Right lobe of liver (tissue), 4 donors: ENCODE data around the gene SYT17.

Source experiments
- POLR2A ChIP-seq: fragments of 450-650 bp; IDR thresholded peaks from one replicate; pipeline ENCODE4 v1.6.1; 2017; ENCODE audit warnings: antibody characterized with exemption, mild to moderate bottlenecking
- TF ChIP-seq, protein P1 (sequence below), 4 donors: fragments of 200-600 bp in 3 of 4; fragments of 450-650 bp in 1 of 4; IDR thresholded peaks; one replicate each; pipeline versions ENCODE4 v1.5.1 to v1.8.0; 2016 to 2022; ENCODE audit warnings: antibody characterized with exemption in 4 of 4, mild to moderate bottlenecking in 2 of 4
- donor health status: DM: no; HTN: no; CAD: no.
- donor health status: DM: no; HTN: no; CAD: no.
- donor health status: DM: no; HTN: yes; CAD: no.

DNA sequence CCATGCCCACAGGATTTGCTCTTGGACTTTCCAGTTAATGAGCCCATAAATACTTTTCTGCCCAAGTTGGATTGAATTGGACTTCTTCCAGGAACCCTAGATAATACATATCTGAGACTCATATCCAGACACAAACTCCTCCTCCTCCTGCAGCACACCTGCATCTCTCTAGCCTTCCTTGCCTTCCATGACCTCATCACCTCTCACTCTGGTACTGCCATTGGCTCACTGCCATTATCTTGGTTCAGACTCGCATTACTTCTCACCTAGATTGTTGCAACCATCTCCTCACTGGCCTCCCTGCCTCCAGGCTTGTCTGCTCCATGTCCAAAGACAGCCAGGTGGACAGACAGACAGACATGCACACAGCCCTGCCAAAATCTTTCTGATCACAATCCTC is 4.8 kb upstream of the SYT17 start:
- no peak for TF ChIP-seq POLR2A
- TF ChIP-seq, protein P1, sequence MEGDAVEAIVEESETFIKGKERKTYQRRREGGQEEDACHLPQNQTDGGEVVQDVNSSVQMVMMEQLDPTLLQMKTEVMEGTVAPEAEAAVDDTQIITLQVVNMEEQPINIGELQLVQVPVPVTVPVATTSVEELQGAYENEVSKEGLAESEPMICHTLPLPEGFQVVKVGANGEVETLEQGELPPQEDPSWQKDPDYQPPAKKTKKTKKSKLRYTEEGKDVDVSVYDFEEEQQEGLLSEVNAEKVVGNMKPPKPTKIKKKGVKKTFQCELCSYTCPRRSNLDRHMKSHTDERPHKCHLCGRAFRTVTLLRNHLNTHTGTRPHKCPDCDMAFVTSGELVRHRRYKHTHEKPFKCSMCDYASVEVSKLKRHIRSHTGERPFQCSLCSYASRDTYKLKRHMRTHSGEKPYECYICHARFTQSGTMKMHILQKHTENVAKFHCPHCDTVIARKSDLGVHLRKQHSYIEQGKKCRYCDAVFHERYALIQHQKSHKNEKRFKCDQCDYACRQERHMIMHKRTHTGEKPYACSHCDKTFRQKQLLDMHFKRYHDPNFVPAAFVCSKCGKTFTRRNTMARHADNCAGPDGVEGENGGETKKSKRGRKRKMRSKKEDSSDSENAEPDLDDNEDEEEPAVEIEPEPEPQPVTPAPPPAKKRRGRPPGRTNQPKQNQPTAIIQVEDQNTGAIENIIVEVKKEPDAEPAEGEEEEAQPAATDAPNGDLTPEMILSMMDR (IDR thresholded peaks at IDR 0.05): no peak
